Sigmoid colon (tissue), 7 donors: ENCODE results near the gene PM20D1. TPM values are rescaled to one million over a fixed set of nuclear protein-coding genes. Genes with fewer than 3 reads are reported as not detected.
A peak's percentile ranks its signal among the peaks of the same experiment; 100 is the strongest.

ENCODE experiments used
- DNase-seq: peaks from one replicate; pipeline ENCODE4 v3.0.0-alpha.2; 2019
- H3K27ac ChIP-seq, 4 donors: fragments of 200-600 bp; sonication (generic); one replicate each; pipeline ENCODE4 v1.5.1; 2016 to 2019; ENCODE audit warnings: mild to moderate bottlenecking in 1 of 4
- H3K27me3 ChIP-seq, 3 donors: fragments of 200-600 bp; sonication (generic); one replicate each; pipeline ENCODE4 v1.5.1; 2019; ENCODE audit warnings: mild to moderate bottlenecking in 1 of 3
- H3K36me3 ChIP-seq, 4 donors: fragments of 200-600 bp; sonication (generic); one replicate each; pipeline ENCODE4 v1.5.1; 2016 to 2019
- H3K4me1 ChIP-seq, 4 donors: fragments of 200-600 bp; sonication (generic); one replicate each; pipeline ENCODE4 v1.5.1; 2017 to 2019
- H3K4me3 ChIP-seq, 4 donors: fragments of 200-600 bp; sonication (generic); one replicate each; pipeline ENCODE4 v1.5.1; 2017 to 2019; ENCODE audit warnings: mild to moderate bottlenecking in 2 of 4, moderate library complexity in 1 of 4
- H3K9me3 ChIP-seq, 4 donors: fragments of 200-600 bp in 3 of 4; sonication (generic) in 3 of 4; one replicate each; pipeline versions ENCODE4 v1.5.1 to v1.6.1; 2013 to 2019
- EP300 ChIP-seq, 4 donors: sonication (generic); formaldehyde crosslinking; IDR thresholded peaks; one replicate each; pipeline ENCODE4 v1.6.1; 2017; ENCODE audit warnings: antibody characterized with exemption in 4 of 4
- POLR2A ChIP-seq, 2 donors: fragments of 450-650 bp; IDR thresholded peaks; one replicate each; pipeline ENCODE4 v1.6.1; 2016; ENCODE audit warnings: antibody characterized with exemption in 2 of 2, mild to moderate bottlenecking in 2 of 2, moderate library complexity in 2 of 2
- POLR2AphosphoS5 ChIP-seq, 4 donors: sonication (generic); formaldehyde crosslinking; IDR thresholded peaks; one replicate each; pipeline ENCODE4 v1.6.1; 2017; ENCODE audit warnings: antibody characterized with exemption in 4 of 4
- WGBS, 2 donors: extraction: QIAGEN DNeasy Blood & Tissue Kit; methylation state at CpG; one replicate each; pipeline ENCODE4 v1.1.7; 2013; 5-methylcytosine and 5-hydroxymethylcytosine counted together
- intact Hi-C: fragments of 100-400 bp; cut with DNase I; formaldehyde crosslinking; loops from one replicate; pipeline ENCODE4 v1.15.1; 2023
- polyA plus RNA-seq, 3 donors: library from polyadenylated mRNA; stranded (reverse); fragments of 200-250 nt; gene quantifications; one replicate each; pipeline ENCODE4 v1.2.3, GENCODE V29; 2013
- total RNA-seq, 4 donors: library from RNA; depleted of rRNA; stranded (reverse); fragments of >200 nt; gene quantifications; one replicate each; pipeline ENCODE4 v1.1.0, GENCODE V29; 2016
- TF ChIP-seq, protein P1 (sequence below), 4 experiments: fragments of 450-650 bp in 3 of 4; fragments of 200-600 bp in 1 of 4; IDR thresholded peaks; one replicate each; pipeline ENCODE4 v1.5.1; 2016 to 2019; ENCODE audit warnings: antibody characterized with exemption in 4 of 4, mild to moderate bottlenecking in 3 of 4, moderate library complexity in 2 of 4
- donor health status: healthy with polysubstance abuse.
- donor health status: Bipolar disorder and iron deficiency.
- donor health status: healthy.

The PM20D1 gene
- total and polyA plus RNA-seq, 7 donors, result 0.19 to 0.36 TPM; not detected in 5

DNA sequence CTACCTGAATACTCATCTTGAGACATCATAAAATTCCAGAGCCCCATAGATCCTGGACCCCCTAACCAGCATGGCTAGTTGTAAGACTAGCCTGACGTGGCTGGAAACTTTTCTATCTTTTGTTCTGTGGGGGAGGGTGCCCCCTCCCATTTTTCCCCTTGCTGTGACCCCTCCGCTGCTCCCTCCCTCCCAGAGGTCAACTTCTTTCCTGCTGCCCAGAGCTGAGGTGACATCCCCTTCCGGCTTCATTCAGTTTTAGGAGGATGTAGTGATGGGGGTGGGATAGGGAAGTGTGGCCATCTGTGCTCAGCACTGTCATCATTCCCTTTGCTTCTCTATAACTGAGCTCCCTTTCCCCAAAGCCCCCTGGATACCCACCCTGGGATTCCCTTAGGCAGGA, 32.6 kb downstream of the PM20D1 start:
- intact Hi-C loops, result no loop called here
- Histone ChIP-seq H3K4me3 (no peak overlapping the region), H3K4me1 (peaks cover 0 to 14% (median 9%) of the 10 kb centered on the region in 4 donors), H3K36me3 (no peaks in the 10 kb centered on the region), H3K27ac (no peak overlapping the region), H3K27me3 (no peaks in the 10 kb centered on the region), H3K9me3 (no peaks in the 10 kb centered on the region)
- TF ChIP-seq POLR2AphosphoS5 (IDR thresholded peaks at IDR 0.05) (no peak), EP300 (IDR thresholded peaks at IDR 0.05) (no peak), POLR2A (IDR thresholded peaks at IDR 0.05) (no peak)
- TF ChIP-seq, protein P1, sequence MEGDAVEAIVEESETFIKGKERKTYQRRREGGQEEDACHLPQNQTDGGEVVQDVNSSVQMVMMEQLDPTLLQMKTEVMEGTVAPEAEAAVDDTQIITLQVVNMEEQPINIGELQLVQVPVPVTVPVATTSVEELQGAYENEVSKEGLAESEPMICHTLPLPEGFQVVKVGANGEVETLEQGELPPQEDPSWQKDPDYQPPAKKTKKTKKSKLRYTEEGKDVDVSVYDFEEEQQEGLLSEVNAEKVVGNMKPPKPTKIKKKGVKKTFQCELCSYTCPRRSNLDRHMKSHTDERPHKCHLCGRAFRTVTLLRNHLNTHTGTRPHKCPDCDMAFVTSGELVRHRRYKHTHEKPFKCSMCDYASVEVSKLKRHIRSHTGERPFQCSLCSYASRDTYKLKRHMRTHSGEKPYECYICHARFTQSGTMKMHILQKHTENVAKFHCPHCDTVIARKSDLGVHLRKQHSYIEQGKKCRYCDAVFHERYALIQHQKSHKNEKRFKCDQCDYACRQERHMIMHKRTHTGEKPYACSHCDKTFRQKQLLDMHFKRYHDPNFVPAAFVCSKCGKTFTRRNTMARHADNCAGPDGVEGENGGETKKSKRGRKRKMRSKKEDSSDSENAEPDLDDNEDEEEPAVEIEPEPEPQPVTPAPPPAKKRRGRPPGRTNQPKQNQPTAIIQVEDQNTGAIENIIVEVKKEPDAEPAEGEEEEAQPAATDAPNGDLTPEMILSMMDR (IDR thresholded peaks at IDR 0.05), result no peak
- no peak for DNase-seq
- WGBS, 2 donors, result 82 to 93% methylated on average over 3 of the region's 3 CpGs

DNA sequence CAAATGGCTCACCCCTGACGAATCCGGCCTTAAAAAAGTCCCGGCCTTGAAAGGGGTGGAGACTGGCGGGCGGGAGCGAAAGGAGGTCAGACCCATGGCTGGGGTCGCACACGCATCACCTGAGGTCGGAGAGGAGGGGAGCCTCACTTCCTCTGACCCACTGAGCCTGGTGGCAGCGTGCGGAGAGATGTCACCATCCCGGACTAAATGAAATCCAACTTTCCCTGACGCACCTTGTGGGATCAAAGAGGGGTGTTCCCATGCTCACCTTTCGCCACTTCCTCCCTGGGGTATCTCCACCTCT, 36.2 kb downstream of the PM20D1 start:
- no peaks in the 10 kb centered on the region for H3K27me3 ChIP-seq
- no peaks in the 10 kb centered on the region for H3K9me3 ChIP-seq
- no peak for DNase-seq
- TF ChIP-seq, protein P1 (IDR thresholded peaks at IDR 0.05), result no peak
- no peak for TF ChIP-seq POLR2A (IDR thresholded peaks at IDR 0.05)
- no peak for TF ChIP-seq EP300 (IDR thresholded peaks at IDR 0.05)
- peak in 1 of 4 donors; percentile 16 for TF ChIP-seq POLR2AphosphoS5 (IDR thresholded peaks at IDR 0.05)
- WGBS, 2 donors, result 3 to 5% methylated on average over 14 of the region's 14 CpGs
- H3K27ac ChIP-seq, result peak overlapping the region; percentile 86 to 96 (median 94)
- H3K4me3 ChIP-seq, result peak overlapping the region; percentile 64 to 95 (median 90)
- H3K36me3 ChIP-seq, result peaks cover 0 to 14% (median 0%) of the 10 kb centered on the region in 4 donors
- intact Hi-C loops, result loop anchor here (2.0 kb wide), 2 partner anchors 39 to 65 kb away; partner anchors contain the start of gene RAB29
- H3K4me1 ChIP-seq, result peaks cover 0 to 47% (median 42%) of the 10 kb centered on the region in 4 donors

DNA sequence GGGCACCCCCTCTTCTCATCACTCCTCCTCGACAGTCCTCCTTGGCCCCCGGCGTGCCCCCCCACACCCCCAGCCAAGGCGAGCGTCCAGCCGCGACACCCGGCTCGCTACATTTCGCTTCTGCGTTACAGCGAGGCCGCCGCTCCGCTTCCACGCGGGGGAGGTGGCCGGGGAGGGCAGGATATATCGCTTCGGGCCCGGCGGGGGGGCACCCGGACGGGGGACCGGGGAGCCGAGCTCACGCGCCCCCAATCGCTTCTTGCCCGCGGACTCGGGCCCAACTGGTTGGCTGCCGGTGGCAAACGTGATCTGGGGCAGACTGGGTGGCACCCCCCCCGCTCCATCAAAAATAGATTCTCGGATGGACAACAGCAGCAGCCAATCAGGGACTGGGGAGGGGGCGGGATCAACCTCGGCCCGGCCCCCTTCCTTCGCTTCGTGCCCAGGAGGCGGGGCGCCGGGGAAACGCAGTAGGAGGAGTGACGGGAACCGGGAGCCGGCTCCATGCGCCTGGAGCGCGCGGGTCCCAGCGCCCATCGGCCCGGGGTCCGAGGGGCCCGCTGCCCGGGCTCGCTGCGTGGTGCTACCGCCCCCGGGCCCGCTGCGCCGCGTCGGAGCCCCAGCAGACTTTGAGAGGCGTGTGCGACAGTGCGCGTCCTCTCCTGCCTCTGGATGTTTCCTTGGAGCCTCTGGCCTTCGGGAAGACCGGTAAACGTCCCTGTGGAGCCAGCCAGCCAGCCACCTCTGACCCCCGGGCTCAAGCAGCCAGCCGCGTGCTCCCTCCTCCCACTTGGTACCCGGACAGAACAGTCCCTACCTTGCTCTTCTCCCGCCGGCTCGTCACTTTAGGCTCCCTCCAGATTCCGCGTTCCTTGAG, 36.8 kb downstream of the PM20D1 start, which contains the start of gene SLC41A1:
Gene SLC41A1 (minus strand): TSS at position 321 of the 877 bp plus-strand sequence. CDS start 2,757 bp downstream, outside the sequence.
- H3K4me3 ChIP-seq, result peak within 1 kb of the TSS; percentile 64 to 95 (median 90)
- peaks cover 0 to 49% (median 45%) of the 10 kb centered on the region in 4 donors for H3K4me1 ChIP-seq
- no peaks in the 10 kb centered on the region for H3K9me3 ChIP-seq
- TF ChIP-seq EP300 (IDR thresholded peaks at IDR 0.05) (peak in 2 of 4 donors; percentile 11 to 32), POLR2A (IDR thresholded peaks at IDR 0.05) (peak; percentile 59 to 66), POLR2AphosphoS5 (IDR thresholded peaks at IDR 0.05) (peak; percentile 88 to 93 (median 91))
- TF ChIP-seq, protein P1 (IDR thresholded peaks at IDR 0.05), result no peak
- peak; percentile 98 for DNase-seq
- H3K36me3 ChIP-seq, result peaks cover 0 to 14% (median 0%) of the 10 kb centered on the region in 4 donors
- no peaks in the 10 kb centered on the region for H3K27me3 ChIP-seq
- H3K27ac ChIP-seq, result peak within 1 kb of the TSS; percentile 86 to 96 (median 94)
- intact Hi-C loops, result loop anchor here (2.0 kb wide), 2 partner anchors 38 to 64 kb away; partner anchors contain the start of gene RAB29
- 0 to 1% methylated on average over 83 of the region's 83 CpGs for WGBS, 2 donors

DNA sequence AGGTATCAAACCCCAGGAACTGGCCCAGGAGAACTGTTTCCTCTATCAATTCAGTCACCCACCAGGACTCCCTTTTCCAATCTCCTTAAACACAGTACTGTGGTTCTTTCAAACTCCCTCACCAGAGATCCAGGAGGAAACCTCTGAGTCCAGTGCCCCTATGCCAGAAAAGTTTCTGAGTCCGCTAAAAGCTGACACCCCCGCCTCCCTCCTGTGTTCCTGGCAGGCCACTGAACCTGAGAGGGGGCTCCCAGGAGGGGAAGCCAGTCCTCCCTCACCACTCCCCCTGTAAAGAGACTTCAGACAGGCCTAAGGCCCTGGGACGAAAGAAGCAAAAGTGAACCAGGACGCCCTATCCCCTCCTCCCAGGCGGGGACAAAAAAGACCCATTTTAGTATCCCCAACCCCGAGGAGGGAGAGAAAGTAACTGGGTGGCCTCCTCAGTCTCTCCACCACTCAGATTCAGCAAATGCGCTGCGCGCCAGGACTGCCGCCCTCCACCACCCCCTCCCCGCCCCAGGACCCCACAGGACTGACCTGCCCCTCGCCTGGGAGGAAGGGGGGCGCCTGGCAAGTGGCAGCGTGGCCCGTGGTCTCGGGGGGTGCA, 37.6 kb downstream of the PM20D1 start:
- Histone ChIP-seq H3K4me1 (peaks cover 0 to 49% (median 45%) of the 10 kb centered on the region in 4 donors), H3K27me3 (no peaks in the 10 kb centered on the region), H3K27ac (peak overlapping the region; percentile 86 to 96 (median 94)), H3K4me3 (peak overlapping the region; percentile 64 to 95 (median 90)), H3K36me3 (peaks cover 0 to 14% (median 0%) of the 10 kb centered on the region in 4 donors), H3K9me3 (no peaks in the 10 kb centered on the region)
- WGBS, 2 donors, result 10 to 11% methylated on average over 16 of the region's 16 CpGs
- TF ChIP-seq POLR2A (IDR thresholded peaks at IDR 0.05) (no peak), EP300 (IDR thresholded peaks at IDR 0.05) (no peak), POLR2AphosphoS5 (IDR thresholded peaks at IDR 0.05) (no peak)
- TF ChIP-seq, protein P1 (IDR thresholded peaks at IDR 0.05), result no peak
- intact Hi-C loops, result loop anchor here (2.0 kb wide), 2 partner anchors 38 to 64 kb away; partner anchors contain the start of gene RAB29
- peak; percentile 70 for DNase-seq
